ENCODE results near the gene PDE6G.

The PDE6G gene

DNA sequence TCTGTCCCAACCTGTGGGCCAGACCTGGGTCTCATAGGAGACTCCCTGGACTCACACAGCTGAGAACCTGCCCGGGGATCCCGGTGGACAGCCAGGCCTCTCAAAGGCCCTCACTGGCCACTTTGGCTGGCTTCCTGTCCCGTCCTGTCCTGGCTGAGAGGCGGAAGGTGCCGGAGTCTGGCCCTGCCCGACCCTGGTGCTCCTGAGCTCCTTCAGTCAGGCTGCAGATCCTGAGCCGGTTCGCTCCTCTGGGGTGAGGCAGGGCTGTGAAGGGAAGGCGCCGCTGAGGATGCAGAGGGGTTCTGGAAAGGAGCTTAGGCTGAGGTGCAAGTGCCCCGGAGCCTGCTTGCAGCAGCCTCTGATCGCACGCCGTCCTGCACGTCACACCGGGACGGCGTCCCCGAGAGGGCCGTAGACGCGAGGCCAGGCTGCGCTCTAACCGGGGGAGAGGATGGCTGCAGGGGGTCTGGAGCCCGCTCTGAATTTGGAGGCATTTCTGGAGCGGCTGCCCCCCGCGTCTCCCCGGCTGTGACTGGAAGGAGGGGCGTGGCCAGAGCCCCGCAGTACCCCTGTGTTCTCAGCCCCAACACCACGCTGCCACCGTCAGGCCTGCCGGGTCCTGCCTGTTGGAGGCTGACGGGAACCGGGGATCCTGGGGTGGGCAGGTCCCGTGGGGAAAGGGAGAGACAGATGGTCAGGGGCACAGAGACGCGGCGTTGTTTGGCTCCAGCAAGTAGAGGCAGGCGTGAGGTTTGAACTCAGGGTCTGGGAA is 31.6 kb upstream of the PDE6G start:
- H3K27ac ChIP-seq (ENCODE audit: insufficient read depth, low read length, poor library complexity, severe bottlenecking): no peak overlapping the region
- peaks cover 14% of the 10 kb centered on the region for H3K4me1 ChIP-seq (ENCODE audit: control insufficient read depth, insufficient read depth, low read length, poor library complexity, severe bottlenecking)
- H3K9me3 ChIP-seq (ENCODE audit: control insufficient read depth, low read length): no peaks in the 10 kb centered on the region
- no peak for DNase-seq
- no peaks in the 10 kb centered on the region for H3K27me3 ChIP-seq (replicated peaks; ENCODE audit: control insufficient read depth, insufficient read depth, low read length, poor library complexity, severe bottlenecking)
- no peak overlapping the region for H3K4me3 ChIP-seq (ENCODE audit: insufficient read depth, low read depth, low read length, poor library complexity, severe bottlenecking)
- peaks cover 69% of the 10 kb centered on the region for H3K36me3 ChIP-seq (ENCODE audit: control insufficient read depth, insufficient read depth, low read length)

DNA sequence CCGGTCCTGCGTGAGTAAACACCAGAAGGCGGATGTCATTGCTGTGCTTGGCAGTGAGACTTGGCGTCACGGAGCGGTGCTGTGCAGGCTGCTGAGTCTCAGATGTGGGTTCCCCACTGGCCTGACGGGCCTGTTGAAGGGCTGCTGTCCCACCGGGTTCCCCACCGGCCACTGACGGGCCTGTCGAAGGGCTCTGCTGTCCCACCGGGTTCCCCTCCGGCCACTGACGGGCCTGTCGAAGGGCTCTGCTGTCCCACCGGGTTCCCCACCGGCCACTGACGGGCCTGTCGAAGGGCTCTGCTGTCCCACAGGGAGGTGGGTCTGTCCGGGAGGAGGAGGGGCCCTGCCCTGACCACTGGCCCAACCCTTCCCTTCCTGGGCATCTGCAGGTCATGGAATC is 30.3 kb upstream of the PDE6G start:
- no peak for DNase-seq
- Histone ChIP-seq H3K4me3 (ENCODE audit: insufficient read depth, low read depth, low read length, poor library complexity, severe bottlenecking) (no peak overlapping the region), H3K27me3 (replicated peaks; ENCODE audit: control insufficient read depth, insufficient read depth, low read length, poor library complexity, severe bottlenecking) (no peaks in the 10 kb centered on the region), H3K9me3 (ENCODE audit: control insufficient read depth, low read length) (no peaks in the 10 kb centered on the region), H3K4me1 (ENCODE audit: control insufficient read depth, insufficient read depth, low read length, poor library complexity, severe bottlenecking) (peaks cover 20% of the 10 kb centered on the region), H3K36me3 (ENCODE audit: control insufficient read depth, insufficient read depth, low read length) (peaks cover 55% of the 10 kb centered on the region), H3K27ac (ENCODE audit: insufficient read depth, low read length, poor library complexity, severe bottlenecking) (no peak overlapping the region)

DNA sequence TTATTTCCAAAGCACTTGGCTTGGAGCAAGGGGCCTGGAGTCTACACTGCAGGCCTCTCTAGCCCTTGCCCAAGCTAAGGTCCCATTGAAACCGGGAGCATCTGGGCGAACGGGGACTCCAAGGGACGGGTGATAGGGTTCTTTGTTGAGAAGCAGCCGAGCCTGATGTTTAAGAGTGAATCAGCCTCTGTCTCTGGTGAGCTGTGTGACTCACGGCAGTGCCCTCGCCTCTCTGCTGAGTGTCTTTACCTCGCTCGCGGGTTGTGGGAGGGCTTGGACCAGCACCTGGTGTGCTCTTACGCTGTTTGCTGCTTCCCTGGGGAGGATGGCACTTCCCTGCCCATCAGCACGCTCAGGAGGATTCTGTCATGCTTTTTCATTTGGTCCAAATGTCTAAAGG is 28.8 kb upstream of the PDE6G start:
- Histone ChIP-seq H3K4me1 (ENCODE audit: control insufficient read depth, insufficient read depth, low read length, poor library complexity, severe bottlenecking) (peaks cover 20% of the 10 kb centered on the region), H3K27ac (ENCODE audit: insufficient read depth, low read length, poor library complexity, severe bottlenecking) (peak overlapping the region; percentile 67), H3K4me3 (ENCODE audit: insufficient read depth, low read depth, low read length, poor library complexity, severe bottlenecking) (peak overlapping the region; percentile 79), H3K9me3 (ENCODE audit: control insufficient read depth, low read length) (no peaks in the 10 kb centered on the region), H3K27me3 (replicated peaks; ENCODE audit: control insufficient read depth, insufficient read depth, low read length, poor library complexity, severe bottlenecking) (no peaks in the 10 kb centered on the region), H3K36me3 (ENCODE audit: control insufficient read depth, insufficient read depth, low read length) (peaks cover 41% of the 10 kb centered on the region)
- DNase-seq: no peak

DNA sequence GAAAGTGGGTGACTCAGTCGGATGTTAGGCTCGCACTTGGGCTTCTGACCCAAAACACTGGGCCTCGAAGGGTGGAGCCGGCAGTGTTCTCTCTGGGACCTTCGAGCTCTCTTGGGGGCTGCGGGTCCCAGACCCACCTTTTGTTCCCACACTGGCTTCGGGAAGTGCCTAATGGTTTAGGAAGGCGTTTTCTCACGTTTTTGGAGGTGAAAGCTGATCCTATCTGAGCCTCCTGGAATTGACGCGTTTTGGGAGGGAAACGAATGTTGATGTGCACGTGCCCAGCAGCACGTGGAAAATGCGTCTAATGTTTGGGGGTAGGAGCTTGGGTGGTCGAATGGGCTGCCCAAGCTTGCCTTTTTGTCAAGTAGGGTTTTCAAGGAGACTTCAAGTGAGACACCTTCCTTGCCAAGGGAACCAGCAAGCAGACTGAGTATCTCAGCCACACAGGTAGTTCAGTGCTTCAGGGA is 28.1 kb upstream of the PDE6G start:
- H3K36me3 ChIP-seq (ENCODE audit: control insufficient read depth, insufficient read depth, low read length): peaks cover 34% of the 10 kb centered on the region
- peak overlapping the region; percentile 67 for H3K27ac ChIP-seq (ENCODE audit: insufficient read depth, low read length, poor library complexity, severe bottlenecking)
- H3K9me3 ChIP-seq (ENCODE audit: control insufficient read depth, low read length): no peaks in the 10 kb centered on the region
- H3K4me1 ChIP-seq (ENCODE audit: control insufficient read depth, insufficient read depth, low read length, poor library complexity, severe bottlenecking): peaks cover 20% of the 10 kb centered on the region
- no peak for DNase-seq
- H3K4me3 ChIP-seq (ENCODE audit: insufficient read depth, low read depth, low read length, poor library complexity, severe bottlenecking): peak overlapping the region; percentile 79
- H3K27me3 ChIP-seq (replicated peaks; ENCODE audit: control insufficient read depth, insufficient read depth, low read length, poor library complexity, severe bottlenecking): no peaks in the 10 kb centered on the region

DNA sequence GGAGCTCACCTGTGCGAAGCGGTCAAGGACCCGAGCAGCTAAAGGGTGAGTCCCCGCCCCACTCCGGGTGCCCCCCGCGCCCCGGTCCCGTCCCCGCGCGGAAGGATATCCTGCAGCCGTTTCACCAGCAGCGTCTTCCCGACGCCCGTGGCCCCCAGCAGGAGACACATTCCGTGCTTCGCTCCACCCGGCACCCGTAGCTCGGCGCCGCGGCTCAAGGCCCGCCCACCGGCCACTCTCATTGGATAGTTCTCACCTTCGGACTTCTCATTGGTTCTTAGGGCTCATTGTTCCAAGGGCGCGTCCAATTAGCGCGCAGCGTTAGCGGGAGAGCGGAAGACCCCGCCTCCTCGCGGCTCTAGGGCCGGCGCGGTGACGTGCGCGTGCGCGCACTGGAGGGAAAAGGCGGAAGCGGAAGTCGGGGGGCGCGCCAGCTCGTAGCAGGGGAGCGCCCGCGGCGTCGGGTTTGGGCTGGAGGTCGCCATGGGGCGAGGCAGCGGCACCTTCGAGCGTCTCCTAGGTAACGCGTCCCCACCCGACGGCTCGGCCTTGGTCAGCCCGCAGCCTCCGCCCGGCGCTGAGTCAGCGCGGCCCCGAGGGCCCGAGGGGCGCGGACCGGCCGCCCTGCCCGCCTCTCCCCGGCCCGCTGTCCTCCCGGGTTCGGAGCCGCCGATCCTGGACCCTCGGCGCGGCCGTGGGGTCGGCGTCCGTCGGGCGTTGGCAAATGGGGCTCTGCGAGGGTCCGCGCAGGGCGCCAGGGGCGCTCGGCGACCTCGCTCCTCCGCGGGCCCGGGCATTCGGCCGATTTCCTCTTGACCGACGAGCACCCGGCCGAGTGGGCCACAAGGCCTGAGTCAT is 27.5 kb upstream of the PDE6G start, which contains the start of the genes ARL16 and HGS:
TSS of gene ARL16 (minus strand) at position 214 of the 858 bp plus-strand sequence. CDS start at position 170, 44 bp downstream.
TSS of gene HGS (plus strand) at position 428 of the 858 bp plus-strand sequence. CDS start at position 484, 56 bp downstream.
- H3K27ac ChIP-seq (ENCODE audit: insufficient read depth, low read length, poor library complexity, severe bottlenecking): peak within 1 kb of the TSS; percentile 67
- no peaks in the 10 kb centered on the region for H3K9me3 ChIP-seq (ENCODE audit: control insufficient read depth, low read length)
- H3K36me3 ChIP-seq (ENCODE audit: control insufficient read depth, insufficient read depth, low read length): peaks cover 28% of the 10 kb centered on the region
- peaks cover 20% of the 10 kb centered on the region for H3K4me1 ChIP-seq (ENCODE audit: control insufficient read depth, insufficient read depth, low read length, poor library complexity, severe bottlenecking)
- no peaks in the 10 kb centered on the region for H3K27me3 ChIP-seq (replicated peaks; ENCODE audit: control insufficient read depth, insufficient read depth, low read length, poor library complexity, severe bottlenecking)
- H3K4me3 ChIP-seq (ENCODE audit: insufficient read depth, low read depth, low read length, poor library complexity, severe bottlenecking): peak within 1 kb of the TSS; percentile 79
- DNase-seq: peak; percentile 95 to 96 (median 95)

DNA sequence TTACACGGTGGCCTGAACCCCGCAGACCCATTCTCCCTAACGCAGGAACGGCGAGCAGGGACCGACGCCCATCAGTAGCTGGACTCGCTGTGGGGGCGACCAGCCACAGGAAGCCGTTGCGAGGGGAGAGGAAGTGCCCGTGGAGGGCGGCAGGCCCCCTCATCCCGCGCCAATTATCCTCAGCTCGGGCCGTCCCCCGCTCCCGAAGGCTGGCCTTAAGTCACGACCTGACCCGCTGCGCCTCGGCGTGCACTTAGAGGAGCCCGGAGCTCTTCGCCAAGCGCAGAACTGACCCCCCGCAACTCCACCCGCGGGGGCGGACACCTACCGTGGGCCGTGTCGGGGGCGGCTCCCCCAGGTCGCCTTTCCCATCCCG is 26.9 kb upstream of the PDE6G start:
- Histone ChIP-seq H3K36me3 (ENCODE audit: control insufficient read depth, insufficient read depth, low read length) (peaks cover 22% of the 10 kb centered on the region), H3K4me1 (ENCODE audit: control insufficient read depth, insufficient read depth, low read length, poor library complexity, severe bottlenecking) (peaks cover 20% of the 10 kb centered on the region)
- DNase-seq: no peak

DNA sequence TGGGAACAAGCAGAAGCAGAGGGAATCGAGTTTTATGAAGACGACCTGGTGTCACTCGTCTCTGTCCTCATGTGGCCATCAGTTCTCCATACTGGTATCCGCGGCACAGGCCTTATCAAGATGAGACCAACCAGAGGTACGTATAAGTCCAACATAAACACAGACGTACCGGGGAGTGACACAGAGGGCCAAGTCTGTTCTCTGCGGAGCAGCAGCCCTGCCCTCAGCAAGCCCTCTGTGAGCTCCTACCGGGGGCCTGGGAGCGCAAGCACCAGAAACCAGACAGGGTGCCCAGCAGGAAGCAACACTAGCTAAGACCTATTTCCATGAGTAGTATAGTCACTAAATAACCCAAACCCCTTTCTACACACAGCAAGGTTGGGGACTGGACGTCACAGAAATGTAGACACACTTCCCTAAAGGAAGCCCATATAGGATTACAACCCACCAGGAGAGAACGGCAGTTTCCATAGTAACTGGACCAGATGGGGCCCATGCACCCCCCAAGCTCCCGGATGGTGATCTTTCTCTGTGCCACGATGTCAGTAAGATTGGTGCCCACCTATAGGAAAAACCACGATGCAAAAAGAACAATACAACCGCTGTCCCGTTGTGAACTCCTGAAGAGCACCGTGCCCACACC is 26.3 kb upstream of the PDE6G start:
- H3K27ac ChIP-seq (ENCODE audit: insufficient read depth, low read length, poor library complexity, severe bottlenecking): peak overlapping the region; percentile 67
- DNase-seq: no peak
- H3K27me3 ChIP-seq (replicated peaks; ENCODE audit: control insufficient read depth, insufficient read depth, low read length, poor library complexity, severe bottlenecking): no peaks in the 10 kb centered on the region
- H3K4me3 ChIP-seq (ENCODE audit: insufficient read depth, low read depth, low read length, poor library complexity, severe bottlenecking): peak overlapping the region; percentile 79
- H3K4me1 ChIP-seq (ENCODE audit: control insufficient read depth, insufficient read depth, low read length, poor library complexity, severe bottlenecking): peaks cover 20% of the 10 kb centered on the region
- peaks cover 16% of the 10 kb centered on the region for H3K36me3 ChIP-seq (ENCODE audit: control insufficient read depth, insufficient read depth, low read length)
- no peaks in the 10 kb centered on the region for H3K9me3 ChIP-seq (ENCODE audit: control insufficient read depth, low read length)

More for the DNA sequence above, 26.9 kb upstream of the PDE6G start:
- H3K9me3 ChIP-seq (ENCODE audit: control insufficient read depth, low read length): no peaks in the 10 kb centered on the region
- H3K4me3 ChIP-seq (ENCODE audit: insufficient read depth, low read depth, low read length, poor library complexity, severe bottlenecking): peak overlapping the region; percentile 79
- peak overlapping the region; percentile 67 for H3K27ac ChIP-seq (ENCODE audit: insufficient read depth, low read length, poor library complexity, severe bottlenecking)
- no peaks in the 10 kb centered on the region for H3K27me3 ChIP-seq (replicated peaks; ENCODE audit: control insufficient read depth, insufficient read depth, low read length, poor library complexity, severe bottlenecking)

DNA sequence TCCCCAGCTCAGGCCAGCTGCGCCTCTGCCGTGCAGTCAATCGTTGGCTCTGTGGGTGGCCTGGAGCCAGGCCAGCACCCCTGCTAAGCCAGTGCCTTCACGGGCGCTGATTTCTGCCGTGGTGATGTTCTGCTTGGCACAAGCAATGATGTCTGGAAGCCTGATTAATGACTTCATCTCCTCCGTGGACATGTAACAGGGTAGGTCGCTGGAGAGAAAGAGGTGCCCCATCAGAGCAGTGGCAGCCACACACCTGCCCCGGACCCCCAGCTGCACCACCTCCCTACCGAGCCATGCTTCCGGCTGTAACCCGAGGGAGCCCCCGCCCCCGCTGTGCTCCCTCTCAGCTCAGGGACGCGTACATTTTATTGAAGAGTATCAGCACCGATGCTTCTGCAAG is 25.3 kb upstream of the PDE6G start:
- H3K27me3 ChIP-seq (replicated peaks; ENCODE audit: control insufficient read depth, insufficient read depth, low read length, poor library complexity, severe bottlenecking): no peaks in the 10 kb centered on the region
- peaks cover 6% of the 10 kb centered on the region for H3K36me3 ChIP-seq (ENCODE audit: control insufficient read depth, insufficient read depth, low read length)
- no peak overlapping the region for H3K4me3 ChIP-seq (ENCODE audit: insufficient read depth, low read depth, low read length, poor library complexity, severe bottlenecking)
- no peak for DNase-seq
- peaks cover 20% of the 10 kb centered on the region for H3K4me1 ChIP-seq (ENCODE audit: control insufficient read depth, insufficient read depth, low read length, poor library complexity, severe bottlenecking)
- H3K9me3 ChIP-seq (ENCODE audit: control insufficient read depth, low read length): no peaks in the 10 kb centered on the region
- H3K27ac ChIP-seq (ENCODE audit: insufficient read depth, low read length, poor library complexity, severe bottlenecking): no peak overlapping the region

DNA sequence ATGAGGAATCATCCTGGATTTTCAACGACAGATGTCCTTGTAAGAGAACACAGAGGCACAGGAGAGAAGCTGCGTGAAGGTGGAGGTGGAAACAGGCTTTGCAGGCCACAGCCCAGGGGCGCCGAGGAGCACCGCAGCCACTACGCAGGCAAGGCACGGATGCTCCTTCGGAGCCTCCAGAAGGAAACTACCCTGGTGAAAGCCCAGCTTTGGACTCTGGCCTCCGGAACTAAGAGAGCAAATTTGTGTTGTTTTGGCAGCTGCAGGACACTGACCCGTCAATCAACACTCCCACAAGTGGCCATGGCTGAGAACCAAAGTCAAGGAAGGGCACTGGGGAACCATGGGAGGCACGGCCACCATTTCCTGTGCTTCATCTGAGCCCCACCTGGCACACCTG is 23.8 kb upstream of the PDE6G start:
- Histone ChIP-seq H3K4me3 (ENCODE audit: insufficient read depth, low read depth, low read length, poor library complexity, severe bottlenecking) (no peak overlapping the region), H3K9me3 (ENCODE audit: control insufficient read depth, low read length) (no peaks in the 10 kb centered on the region), H3K4me1 (ENCODE audit: control insufficient read depth, insufficient read depth, low read length, poor library complexity, severe bottlenecking) (peaks cover 16% of the 10 kb centered on the region), H3K27me3 (replicated peaks; ENCODE audit: control insufficient read depth, insufficient read depth, low read length, poor library complexity, severe bottlenecking) (no peaks in the 10 kb centered on the region), H3K36me3 (ENCODE audit: control insufficient read depth, insufficient read depth, low read length) (no peaks in the 10 kb centered on the region), H3K27ac (ENCODE audit: insufficient read depth, low read length, poor library complexity, severe bottlenecking) (no peak overlapping the region)
- DNase-seq: no peak
